Left lung (tissue), 10 donors: ENCODE data around the gene CDR2L. TPM values are rescaled to one million over a fixed set of nuclear protein-coding genes. Genes with fewer than 3 reads are reported as not detected.
A peak's percentile ranks its signal among the peaks of the same experiment; 100 is the strongest.

ENCODE experiments used
- ATAC-seq: fragments of 200-7000 bp; cut with Tn5 transposase; one replicate; pipeline ENCODE4 v1.9.1; 2020; ENCODE audit warnings: moderate library complexity
- DNase-seq, 4 donors: peaks; one replicate each; pipeline ENCODE4 v3.0.0-alpha.2; 2013 to 2020
- H3K27ac ChIP-seq, 2 donors: fragments of 200-600 bp; sonication (generic) in 1 of 2; one replicate each; pipeline versions ENCODE4 v1.5.0 to v1.8.0; 2020 to 2021
- H3K27me3 ChIP-seq, 2 donors: fragments of 200-600 bp; sonication (generic) in 1 of 2; one replicate each; pipeline versions ENCODE4 v1.5.0 to v1.8.0; 2020 to 2021
- H3K36me3 ChIP-seq, 2 donors: fragments of 200-600 bp; sonication (generic) in 1 of 2; one replicate each; pipeline versions ENCODE4 v1.5.0 to v1.8.0; 2020 to 2021
- H3K4me1 ChIP-seq, 2 donors: fragments of 200-600 bp; one replicate each; pipeline ENCODE4 v1.8.0; 2021
- H3K4me3 ChIP-seq, 2 donors: fragments of 200-600 bp; sonication (generic) in 1 of 2; one replicate each; pipeline versions ENCODE4 v1.5.0 to v1.8.0; 2020 to 2021; ENCODE audit warnings: mild to moderate bottlenecking in 1 of 2
- H3K9me3 ChIP-seq, 2 donors: fragments of 200-600 bp; sonication (generic) in 1 of 2; one replicate each; pipeline versions ENCODE4 v1.5.0 to v1.8.0; 2020 to 2021
- CTCF ChIP-seq, 2 donors: fragments of 200-600 bp; sonication (generic) in 1 of 2; IDR thresholded peaks; one replicate each; pipeline versions ENCODE4 v1.5.0 to v1.8.0; 2021; ENCODE audit warnings: antibody characterized with exemption in 2 of 2
- intact Hi-C, 2 donors: fragments of 100-400 bp; cut with DNase I; formaldehyde crosslinking; loops; one replicate each; pipeline versions ENCODE4 v1.11.2 to v1.14.2; 2022
- polyA plus RNA-seq, 6 donors: library from polyadenylated mRNA; unstranded; fragments of 120-200 nt; gene quantifications; one replicate each; pipeline ENCODE4 v1.2.1, GENCODE V29; 2013; ENCODE audit not compliant: insufficient read length in 6 of 6
- total RNA-seq, 2 donors: library from RNA; stranded (reverse); fragmentation: NEBNext Ultra II Directional; extraction: Animal tissue kit (Norgen Biotek cat#: 25700); gene quantifications; one replicate each; pipeline ENCODE4 v1.2.1, GENCODE V29; 2021
- donor health status: DM: no; HTN: yes; CAD: no.
- donor health status: DM: no; HTN: no; CAD: no.

The CDR2L gene
- total and polyA plus RNA-seq, 8 donors, result 10.3 to 41.2 (median 14.8) TPM

GRCh38 chr17:75047398-75048098, 60.1 kb downstream of the CDR2L start:
- Histone ChIP-seq H3K9me3 (no peaks in the 10 kb centered on the region), H3K27ac (peak overlapping the region in 1 of 2 donors; percentile 92), H3K4me3 (peak overlapping the region; percentile 72 to 97), H3K27me3 (no peaks in the 10 kb centered on the region), H3K36me3 (peaks cover 0 to 33% of the 10 kb centered on the region in 2 donors), H3K4me1 (peaks cover 12 to 29% of the 10 kb centered on the region in 2 donors)
- TF ChIP-seq CTCF (IDR thresholded peaks at IDR 0.05), result no peak
- DNase-seq, result peak in 2 of 4 donors; percentile 47 to 75
- intact Hi-C loops, result no loop called here
- ATAC-seq, result no peak

- H3K4me1 ChIP-seq, result peaks cover 12 to 29% of the 10 kb centered on the region in 2 donors
- DNase-seq, result no peak
- intact Hi-C loops, result no loop called here
- peak overlapping the region; percentile 72 to 97 for H3K4me3 ChIP-seq
- no peak for TF ChIP-seq CTCF (IDR thresholded peaks at IDR 0.05)
- H3K9me3 ChIP-seq, result no peaks in the 10 kb centered on the region
- peaks cover 0 to 41% of the 10 kb centered on the region in 2 donors for H3K36me3 ChIP-seq
- no peaks in the 10 kb centered on the region for H3K27me3 ChIP-seq
- peak overlapping the region in 1 of 2 donors; percentile 92 for H3K27ac ChIP-seq
- ATAC-seq, result no peak
Measured at GRCh38 chr17:75048249-75048878, 60.9 kb downstream of the CDR2L start.

GRCh38 chr17:75049057-75049456, 61.6 kb downstream of the CDR2L start:
- ATAC-seq (no peak), DNase-seq (no peak)
- Histone ChIP-seq H3K9me3 (no peaks in the 10 kb centered on the region), H3K4me3 (no peak overlapping the region), H3K27ac (no peak overlapping the region), H3K27me3 (no peaks in the 10 kb centered on the region), H3K36me3 (peaks cover 0 to 48% of the 10 kb centered on the region in 2 donors), H3K4me1 (peaks cover 12 to 29% of the 10 kb centered on the region in 2 donors)
- intact Hi-C loops, result no loop called here
- TF ChIP-seq CTCF (IDR thresholded peaks at IDR 0.05), result no peak

- DNase-seq (no peak), ATAC-seq (no peak)
- no peak for TF ChIP-seq CTCF (IDR thresholded peaks at IDR 0.05)
- peaks cover 12 to 29% of the 10 kb centered on the region in 2 donors for H3K4me1 ChIP-seq
- H3K4me3 ChIP-seq, result no peak overlapping the region
- no peaks in the 10 kb centered on the region for H3K9me3 ChIP-seq
- intact Hi-C loops, result no loop called here
- H3K27me3 ChIP-seq, result no peaks in the 10 kb centered on the region
- H3K27ac ChIP-seq, result no peak overlapping the region
- peaks cover 0 to 54% of the 10 kb centered on the region in 2 donors for H3K36me3 ChIP-seq
Measured at GRCh38 chr17:75049706-75050105, 62.3 kb downstream of the CDR2L start.

- no peak for TF ChIP-seq CTCF (IDR thresholded peaks at IDR 0.05)
- DNase-seq, result no peak
- Histone ChIP-seq H3K4me1 (peaks cover 9 to 18% of the 10 kb centered on the region in 2 donors), H3K27me3 (no peaks in the 10 kb centered on the region), H3K4me3 (no peak overlapping the region), H3K36me3 (peaks cover 0 to 76% of the 10 kb centered on the region in 2 donors), H3K27ac (no peak overlapping the region), H3K9me3 (no peaks in the 10 kb centered on the region)
- intact Hi-C loops, result no loop called here
- ATAC-seq, result no peak
Measured at GRCh38 chr17:75051941-75052340, 64.5 kb downstream of the CDR2L start.
